ENCODE measurements around the gene SLC12A2.
A peak's percentile ranks its signal among the peaks of the same experiment; 100 is the strongest.

Gene SLC12A2

DNA sequence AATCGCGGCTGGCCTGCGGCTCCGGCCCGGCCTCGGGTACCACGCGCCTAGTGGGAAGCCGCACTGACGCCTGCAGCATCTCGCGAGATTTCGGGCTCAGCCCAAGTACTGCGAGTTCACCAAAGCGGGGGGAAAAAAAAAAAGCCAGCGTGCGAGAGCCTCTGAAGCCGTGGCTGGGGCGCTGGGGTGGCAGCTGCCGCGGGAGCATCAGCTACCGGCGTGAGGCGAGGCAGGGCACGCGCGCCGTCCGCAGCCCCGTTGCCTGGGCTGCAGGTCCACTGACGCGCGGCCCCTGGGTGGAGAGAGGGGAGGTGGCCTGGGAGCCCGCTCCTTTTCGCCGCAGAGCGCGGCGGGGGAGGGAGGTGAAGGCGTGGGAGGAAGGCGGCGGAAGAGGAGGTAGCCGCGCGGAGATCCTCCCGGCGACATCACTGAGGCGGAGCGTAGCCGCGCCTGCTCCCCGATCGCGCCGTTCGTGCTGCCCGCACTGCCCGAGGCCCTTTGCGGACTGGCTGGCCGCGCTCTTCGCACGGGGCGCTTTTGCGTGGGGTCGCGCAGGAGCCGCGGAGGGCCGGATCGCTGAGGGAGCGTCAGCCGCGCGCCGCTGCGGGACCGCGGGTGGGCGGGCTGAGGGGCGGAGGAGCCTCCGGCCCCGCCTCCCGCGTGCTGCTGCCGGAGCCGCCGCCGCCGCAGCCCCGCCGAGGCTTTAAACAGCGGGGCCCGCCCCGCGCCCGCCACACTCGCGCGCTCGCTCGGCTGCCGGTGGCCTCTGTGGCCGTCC lies at the start of gene SLC12A2:
TSS of gene SLC12A2 (plus strand) at position 734 of the 778 bp plus-strand sequence. CDS start 189 bp downstream, outside the sequence.
- peak; percentile 89 to 93 for DNase-seq

DNA sequence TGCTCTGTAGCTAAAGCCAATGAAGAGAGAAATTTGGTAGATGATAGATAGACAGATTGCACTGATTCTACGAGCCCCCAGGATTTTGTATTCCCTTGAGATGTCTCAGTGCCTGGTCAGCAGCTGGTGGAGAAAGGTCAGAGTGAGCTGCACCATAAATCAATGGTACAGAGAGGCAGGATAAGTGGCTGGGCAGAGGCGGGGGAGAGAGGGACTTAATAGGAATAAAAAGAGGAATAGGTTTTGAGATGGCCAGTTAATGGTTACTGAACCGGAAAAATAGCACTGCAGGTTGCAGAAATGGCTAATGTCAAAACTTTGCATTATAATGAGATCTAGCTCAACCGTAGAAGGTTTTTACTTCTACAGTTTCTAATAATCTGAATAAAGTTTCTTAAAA lies 47.9 kb upstream of the SLC12A2 start:
- DNase-seq = no peak

DNA sequence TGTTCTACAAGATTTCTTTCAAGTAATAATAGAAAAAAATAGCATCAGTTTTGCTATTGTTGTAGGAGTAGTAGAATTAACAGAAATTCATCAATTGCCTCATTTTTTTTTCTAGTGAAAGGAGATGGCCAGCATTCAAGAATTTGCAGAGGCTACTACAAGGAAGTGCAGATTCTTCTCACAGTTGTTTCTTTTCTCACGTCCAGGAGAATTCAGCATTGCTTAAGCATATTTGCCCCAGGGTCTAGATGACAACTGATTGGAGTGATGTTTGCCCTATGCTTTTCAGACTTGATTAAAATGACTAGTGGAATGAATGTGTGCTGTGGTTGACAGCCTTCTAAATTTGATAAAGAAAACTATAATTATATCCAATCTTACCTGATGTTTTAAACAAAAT lies 46.6 kb upstream of the SLC12A2 start:
- DNase-seq = no peak

DNA sequence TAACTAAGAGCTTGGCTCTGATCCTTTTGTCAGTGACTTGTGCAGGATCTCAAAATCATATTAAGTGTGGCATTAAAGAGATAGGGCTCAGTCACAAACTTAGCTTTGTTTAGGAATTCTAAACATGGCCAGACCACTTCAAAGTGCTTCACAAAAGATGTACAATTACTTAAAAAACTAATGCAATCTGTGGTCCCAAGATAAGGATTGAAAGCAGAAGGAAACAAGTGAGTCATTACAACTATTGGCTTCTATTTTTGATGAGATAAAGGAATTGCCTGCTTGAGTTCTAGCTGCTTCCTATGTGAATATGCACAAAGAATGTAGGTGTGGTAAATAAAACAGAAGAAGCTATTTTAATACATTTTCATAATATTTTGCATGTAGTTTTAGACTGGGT lies 44.9 kb upstream of the SLC12A2 start:
- no peak for DNase-seq

DNA sequence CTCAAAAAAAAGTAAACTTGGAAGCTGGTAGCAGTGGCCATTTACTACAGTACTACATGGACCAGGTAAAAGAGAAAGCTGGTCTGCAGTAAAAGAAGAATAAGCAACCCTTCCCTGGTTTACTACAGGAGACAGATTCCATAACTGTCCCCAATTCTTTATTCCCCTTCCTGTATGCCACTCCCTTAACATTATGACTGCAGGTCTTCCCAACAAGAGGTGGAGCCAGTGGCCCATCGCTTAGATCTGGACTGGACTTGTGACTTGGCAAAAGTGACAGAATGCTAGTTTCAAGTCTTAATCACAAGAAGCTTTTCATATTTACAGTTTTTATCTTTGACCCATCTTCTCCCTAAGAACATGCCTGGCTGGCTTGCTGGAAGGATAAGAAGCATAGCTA lies 42.6 kb upstream of the SLC12A2 start:
- no peak for DNase-seq

DNA sequence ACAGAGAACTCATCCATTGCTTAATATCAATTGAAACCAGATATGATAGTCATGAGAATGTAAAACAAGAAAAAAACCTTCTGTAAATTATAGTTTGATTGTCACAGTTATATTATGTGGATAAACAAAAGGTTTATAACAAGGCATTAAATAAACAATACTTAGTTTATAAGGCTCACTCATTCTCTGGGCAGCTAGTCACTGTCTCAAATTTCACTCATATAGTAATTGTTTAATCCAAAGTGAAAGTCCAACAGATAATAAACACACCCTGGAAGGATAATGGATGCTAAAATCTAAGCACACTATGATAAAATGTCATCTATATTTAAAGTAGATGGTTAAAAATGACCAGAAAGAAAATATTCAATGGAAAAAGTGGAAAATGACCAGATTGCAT lies 30.8 kb upstream of the SLC12A2 start:
- DNase-seq = no peak

DNA sequence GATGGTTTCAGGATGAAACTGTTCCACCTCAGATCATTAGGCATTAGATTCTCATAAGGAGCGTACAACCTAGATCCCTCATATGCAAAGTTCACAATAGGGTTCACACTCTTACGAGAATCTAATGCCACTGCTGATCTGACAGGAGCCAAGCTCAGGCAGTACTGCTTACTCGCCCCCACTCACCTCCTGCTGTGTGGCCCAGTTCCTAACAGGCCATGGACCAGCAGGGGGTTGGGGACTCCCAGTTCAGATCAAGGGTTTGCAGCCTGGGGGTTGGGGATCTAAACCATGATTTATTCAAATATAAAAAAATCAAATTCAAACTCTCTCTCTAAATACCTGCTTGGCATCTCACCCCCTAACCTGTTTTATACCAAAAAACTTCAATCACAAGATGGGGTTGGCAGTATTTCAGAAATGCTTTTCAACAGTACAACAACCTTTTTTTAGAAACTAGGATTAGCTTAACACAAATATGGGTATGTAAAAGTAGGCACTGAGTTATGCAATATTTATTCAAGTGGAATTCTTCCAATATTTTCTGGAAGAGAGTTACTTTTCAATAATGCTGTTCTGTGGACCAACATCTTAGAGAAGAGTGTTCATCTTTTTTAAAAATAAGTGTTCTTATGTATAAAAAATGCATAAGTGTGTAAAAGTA lies 30.1 kb upstream of the SLC12A2 start:
- no peak for DNase-seq

DNA sequence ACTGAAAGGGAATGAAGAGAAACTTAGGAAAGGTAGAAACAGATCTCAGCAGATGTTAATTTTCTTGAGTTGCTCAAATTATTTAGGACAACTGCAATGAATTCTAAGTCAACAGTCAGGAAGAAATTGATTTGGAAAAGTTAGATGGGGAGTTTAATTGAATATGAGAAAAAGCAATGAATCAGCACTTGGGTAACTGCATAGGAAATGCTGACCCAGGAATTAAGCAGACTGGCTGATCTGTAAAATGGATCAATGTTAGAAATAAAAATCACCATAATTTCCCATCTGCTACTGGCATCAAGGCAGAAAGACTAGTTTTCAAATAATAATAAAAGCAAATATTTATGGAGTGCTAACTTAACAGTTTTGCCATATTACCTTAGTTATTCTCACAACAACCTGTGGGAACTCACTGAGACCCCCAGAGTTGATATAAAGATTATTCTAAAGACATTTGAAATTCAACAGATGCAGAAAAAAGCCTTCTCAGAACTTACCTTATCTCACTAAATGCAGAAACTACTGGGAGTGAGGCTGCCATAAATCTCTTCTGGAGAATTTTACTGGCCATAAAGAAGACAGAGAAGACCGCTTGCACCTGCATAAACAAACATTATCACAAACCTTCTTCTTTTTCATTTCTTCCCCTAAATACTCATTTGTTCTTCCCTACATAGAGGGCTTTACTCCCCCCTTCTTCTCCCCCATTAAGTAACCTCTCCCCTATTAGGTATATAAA lies 22.8 kb upstream of the SLC12A2 start:
- DNase-seq = no peak

DNA sequence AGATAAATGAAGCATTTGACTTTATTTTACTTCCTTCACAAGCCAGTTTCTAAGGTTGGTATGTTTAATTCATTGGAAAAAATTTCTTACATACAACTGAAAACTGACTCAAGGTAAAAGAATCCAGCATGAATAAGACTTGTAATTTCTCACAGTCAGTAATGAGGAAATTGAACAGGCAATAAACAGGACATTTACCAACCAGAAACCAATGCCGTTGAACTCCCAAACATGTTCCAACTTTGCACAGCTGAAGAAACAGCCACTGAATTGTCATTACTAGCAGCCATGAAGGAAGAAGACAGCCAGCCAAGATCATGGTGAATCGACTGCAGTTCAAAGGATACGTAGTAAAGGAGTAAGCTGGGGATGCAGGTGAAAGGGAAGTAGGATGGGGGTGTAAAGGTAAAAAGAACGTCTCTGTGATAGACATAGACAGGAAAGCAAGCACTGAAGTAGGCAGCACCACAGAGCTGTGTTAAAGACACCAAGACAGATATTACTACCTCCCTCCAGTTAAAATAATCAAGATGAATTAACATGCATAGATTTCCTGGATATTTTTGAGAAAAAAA lies 21.3 kb upstream of the SLC12A2 start:
- no peak for DNase-seq

DNA sequence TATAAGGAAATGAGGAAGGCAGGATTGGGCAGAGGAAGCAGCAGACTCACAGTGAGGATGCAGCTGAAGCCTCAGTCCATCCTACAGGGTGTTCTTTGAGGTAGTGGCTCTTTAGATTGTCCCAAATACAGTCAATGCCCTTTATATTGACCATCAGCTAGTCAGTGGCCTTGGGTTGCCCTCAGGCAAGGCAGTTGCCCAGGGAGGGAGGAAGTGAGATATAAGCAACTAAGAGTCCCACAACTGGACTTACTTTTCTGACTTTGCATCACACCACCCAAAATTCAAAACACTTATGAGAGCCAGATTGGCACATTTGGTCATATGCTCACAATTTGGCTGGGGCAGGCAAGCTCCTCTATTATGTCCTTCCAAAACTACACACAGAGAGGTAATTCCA lies 9.4 kb upstream of the SLC12A2 start:
- DNase-seq = no peak

DNA sequence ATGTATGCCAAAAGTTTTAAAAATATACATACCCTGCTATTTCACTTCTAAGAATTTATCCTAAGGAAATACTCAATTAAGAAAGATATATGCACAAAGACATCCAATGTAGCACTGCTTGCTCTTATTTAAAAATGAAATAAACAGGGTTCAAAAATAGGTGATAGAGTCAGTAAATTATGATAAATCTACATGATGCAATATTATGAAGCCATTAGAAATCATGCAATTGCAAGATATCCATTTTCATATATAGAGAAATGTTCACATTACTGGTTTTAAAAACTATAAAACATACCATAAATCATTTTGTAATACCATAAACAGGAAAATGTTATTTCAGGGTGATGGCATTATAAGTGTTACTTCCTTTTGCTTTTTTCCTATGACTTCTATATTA lies 8.6 kb upstream of the SLC12A2 start:
- no peak for DNase-seq

DNA sequence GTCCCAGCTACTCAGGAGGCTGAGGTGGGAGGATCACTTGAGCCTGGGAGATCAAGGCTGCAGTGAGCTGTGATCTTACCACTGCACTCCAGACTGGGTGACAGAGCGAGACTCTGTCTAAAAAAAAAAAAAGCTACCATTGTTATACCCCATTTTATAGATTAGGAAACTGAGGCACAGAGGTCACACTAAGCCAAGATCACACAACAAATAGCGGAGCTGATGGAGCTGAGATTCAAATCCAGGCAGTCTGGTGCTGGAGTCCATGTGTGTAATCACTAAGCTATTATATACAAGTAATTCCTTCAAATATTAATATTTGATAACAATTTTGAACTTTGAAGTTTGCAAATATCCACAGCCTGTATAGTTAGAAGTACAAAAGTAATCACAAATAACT lies 6.0 kb upstream of the SLC12A2 start:
- DNase-seq = no peak

DNA sequence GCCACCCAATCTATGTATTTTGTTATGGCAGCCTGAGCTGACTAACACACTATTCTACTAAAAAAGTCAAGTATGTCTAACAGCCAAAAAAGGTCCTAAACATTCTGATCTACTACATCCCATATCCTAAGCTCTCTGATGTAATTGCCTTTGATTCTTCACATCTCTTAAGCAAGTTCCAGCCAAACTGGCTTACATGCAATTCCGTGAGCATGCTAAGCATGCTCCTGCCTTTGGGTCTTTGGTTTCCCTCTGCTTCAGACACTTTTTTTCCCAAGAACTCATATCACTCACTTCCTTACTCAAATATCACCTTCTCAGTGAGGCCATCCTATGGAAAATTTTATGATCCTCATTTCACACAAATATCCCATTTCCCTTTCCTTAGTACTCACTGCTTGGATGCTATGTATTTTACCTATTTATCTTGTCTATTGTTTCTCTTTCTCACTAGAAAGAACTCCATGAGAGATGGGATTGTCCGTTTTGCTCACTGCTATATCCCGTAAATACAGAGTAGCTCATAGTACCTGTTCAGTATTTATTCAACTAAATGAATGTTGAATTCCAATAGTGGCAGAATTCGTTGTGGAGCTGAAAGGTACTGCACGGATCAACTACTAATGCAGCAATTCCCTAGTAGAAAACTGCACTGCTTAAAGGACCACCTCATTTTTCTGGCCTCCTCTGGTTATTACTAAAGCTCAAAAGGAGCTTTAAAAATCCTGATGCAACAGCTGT lies 2.3 kb upstream of the SLC12A2 start:
- DNase-seq = no peak

DNA sequence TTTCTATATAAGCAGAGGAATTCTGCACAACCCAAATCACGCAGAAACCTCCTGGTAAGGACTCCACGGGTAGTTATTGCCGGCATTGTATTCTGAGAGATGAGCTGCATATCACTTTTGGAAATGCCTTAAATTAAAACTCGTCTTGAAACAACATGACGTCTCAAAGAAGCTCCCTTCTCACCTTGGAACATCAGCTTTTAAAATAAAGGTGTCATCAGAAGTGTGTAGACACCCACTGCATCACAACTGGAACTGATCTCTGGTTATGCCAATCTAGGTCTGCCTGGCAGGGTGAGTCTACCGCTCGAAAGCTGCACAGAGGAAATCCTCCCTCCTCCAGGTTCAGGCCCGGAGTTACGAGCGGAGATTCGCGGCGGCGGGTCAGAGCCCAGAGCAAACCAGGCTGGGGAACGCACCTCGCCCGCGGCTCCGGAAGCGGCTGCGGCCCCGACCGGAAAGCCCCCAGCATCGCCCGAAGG lies 974 bp upstream of the SLC12A2 start:
- DNase-seq = no peak

DNA sequence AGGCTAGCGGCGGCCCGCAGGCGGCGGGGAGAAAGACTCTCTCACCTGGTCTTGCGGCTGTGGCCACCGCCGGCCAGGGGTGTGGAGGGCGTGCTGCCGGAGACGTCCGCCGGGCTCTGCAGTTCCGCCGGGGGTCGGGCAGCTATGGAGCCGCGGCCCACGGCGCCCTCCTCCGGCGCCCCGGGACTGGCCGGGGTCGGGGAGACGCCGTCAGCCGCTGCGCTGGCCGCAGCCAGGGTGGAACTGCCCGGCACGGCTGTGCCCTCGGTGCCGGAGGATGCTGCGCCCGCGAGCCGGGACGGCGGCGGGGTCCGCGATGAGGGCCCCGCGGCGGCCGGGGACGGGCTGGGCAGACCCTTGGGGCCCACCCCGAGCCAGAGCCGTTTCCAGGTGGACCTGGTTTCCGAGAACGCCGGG lies 253 bp downstream of the SLC12A2 start:
- no peak for DNase-seq

DNA sequence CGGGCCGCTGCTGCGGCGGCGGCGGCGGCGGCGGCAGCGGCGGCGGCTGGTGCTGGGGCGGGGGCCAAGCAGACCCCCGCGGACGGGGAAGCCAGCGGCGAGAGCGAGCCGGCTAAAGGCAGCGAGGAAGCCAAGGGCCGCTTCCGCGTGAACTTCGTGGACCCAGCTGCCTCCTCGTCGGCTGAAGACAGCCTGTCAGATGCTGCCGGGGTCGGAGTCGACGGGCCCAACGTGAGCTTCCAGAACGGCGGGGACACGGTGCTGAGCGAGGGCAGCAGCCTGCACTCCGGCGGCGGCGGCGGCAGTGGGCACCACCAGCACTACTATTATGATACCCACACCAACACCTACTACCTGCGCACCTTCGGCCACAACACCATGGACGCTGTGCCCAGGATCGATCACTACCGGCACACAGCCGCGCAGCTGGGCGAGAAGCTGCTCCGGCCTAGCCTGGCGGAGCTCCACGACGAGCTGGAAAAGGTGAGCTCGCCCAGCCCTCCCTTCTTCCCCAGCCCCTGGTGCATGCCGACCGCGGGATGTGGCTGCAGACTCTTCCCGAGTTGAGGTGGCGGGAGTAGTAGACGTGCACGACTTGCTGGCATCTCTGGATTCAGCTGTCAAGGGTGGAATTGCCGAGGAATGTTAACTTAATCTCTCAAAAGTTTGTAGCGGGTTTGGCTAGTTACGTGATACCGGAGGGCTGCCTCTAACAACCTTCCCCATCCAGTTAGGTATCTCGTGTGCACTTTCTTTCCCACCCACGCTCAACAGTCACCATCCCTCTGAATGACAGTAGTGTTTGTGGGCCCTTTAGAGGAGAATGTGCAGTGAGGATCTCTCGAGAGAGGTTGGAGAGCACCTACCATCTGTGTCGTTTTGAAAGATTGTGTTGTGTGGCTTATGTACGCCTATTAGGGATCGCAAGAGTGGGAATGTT lies 932 bp downstream of the SLC12A2 start:
- peak; percentile 43 to 50 for DNase-seq

DNA sequence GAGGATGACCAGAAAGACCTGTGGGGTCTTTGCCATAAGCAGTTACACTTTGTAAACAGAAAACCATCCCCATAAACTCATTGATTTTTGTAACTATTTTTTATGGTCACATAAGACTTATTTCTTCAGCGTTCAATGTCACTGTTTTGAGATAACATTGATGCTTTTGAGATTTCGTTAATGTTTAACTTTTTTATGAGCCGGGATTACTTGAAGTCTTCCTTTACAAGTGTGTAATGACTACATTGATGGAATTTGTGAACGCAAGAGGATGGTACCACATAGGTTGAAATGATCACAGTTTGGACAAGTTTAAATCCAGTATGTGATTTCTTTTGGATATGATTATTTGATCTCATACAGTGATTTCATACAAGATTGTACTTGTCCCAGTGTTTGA lies 1.8 kb downstream of the SLC12A2 start:
- DNase-seq = no peak

DNA sequence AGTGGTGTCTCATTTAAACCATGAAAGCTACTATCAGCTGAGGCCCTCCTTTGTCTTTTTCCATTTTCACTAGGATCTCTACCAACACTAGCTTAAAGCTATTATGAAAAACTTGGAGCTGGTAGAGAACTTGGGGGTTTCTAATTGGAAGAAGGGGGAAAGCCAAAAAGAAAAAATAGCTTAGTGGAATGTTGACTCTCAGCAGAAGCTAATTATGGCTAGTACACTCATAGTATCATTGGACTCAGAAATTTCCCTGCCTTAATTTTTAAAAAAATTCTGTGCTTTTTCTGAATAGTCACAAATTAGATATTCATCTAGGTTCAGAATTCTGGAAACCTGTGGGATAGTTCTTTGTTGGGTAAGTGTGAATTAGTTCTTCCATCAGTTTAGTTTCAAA lies 8.0 kb downstream of the SLC12A2 start:
- no peak for DNase-seq

DNA sequence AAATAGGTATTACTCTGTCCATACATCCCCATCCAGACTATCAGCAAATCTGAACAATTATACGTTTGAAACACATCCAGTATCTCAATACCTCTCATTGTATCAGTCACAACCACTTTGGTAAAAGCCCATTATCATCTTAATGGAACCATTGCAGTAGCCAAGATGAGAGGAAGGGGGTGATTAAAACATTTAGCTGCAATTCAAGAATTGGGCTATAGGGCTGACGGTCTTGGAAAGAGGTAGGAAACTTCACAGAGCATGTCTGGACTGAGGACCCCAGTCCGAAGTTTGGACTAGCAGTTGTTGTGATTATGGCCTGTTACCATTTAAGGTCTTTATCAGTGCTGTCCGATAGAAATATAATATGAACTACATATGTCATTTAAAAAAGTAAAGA lies 8.6 kb downstream of the SLC12A2 start:
- no peak for DNase-seq

DNA sequence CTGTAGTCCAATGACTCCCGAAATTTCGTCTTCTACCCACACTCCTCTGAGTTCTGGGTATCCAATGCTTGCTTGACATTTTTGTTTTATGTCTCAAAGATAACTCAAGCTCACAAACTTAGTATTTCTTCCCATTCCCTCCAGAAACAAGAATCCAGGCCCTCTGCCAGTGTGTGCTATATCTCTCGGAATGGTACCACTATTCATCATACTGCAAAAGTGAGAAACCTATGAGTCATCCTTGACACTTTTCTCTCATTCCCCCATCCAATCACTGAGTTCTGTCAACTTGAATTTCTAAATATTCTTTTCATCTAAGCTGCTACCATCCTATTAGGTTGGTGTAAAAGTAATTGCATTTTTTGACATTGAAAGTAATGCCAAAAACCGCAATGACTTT lies 9.8 kb downstream of the SLC12A2 start:
- DNase-seq = no peak

DNA sequence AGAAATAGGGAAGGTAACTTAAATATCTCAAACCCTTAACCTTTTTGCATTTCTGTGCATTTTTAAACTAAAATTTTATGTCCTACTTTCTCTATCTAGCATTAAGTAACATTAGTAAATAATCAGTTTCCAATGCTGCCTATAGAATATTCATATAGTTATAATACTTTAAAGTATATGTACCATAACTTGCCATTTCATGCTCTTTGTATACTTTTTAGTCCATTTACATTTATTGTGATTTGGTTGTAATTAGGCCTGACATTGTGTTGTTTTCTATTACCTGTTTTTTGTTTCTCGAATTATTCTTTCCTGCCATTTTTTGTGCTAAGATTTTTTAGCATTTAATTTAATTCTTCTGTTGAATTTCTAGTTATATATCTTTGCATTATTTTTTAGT lies 13.7 kb downstream of the SLC12A2 start:
- DNase-seq = no peak

DNA sequence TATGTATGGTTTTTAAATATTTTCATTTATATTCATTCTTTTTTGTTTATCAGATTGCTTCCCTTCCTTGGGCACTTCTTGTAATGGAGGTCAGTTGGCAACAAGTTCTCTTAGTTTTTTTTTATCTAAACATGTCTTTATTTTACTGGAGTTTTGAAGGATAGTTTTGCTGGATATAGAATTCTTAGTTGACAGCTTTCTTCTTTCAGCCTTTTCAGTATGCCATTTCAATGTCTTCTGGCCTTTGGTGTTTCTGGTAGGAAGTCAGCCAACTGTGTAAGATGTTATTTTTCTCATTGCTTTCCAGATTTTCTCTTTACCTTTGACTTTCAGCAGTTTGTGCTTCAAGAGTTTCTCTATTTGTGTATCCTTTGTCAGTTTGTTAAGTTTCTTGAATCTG lies 14.2 kb downstream of the SLC12A2 start:
- no peak for DNase-seq

All from activated CD4-positive, alpha-beta T cell treated with anti-CD3 and anti-CD28 coated beads for 4 hours (primary cell).